CD14-positive monocyte (primary cell): ENCODE results near the gene SLC22A5. TPM values are rescaled to one million over a fixed set of nuclear protein-coding genes. Genes with fewer than 3 reads are reported as not detected.
A peak's percentile ranks its signal among the peaks of the same experiment; 100 is the strongest.

Experiments
- DNase-seq, 3 donors: peaks; one replicate each; pipeline ENCODE4 v3.0.0-alpha.2; 2011 to 2022
- H2AFZ ChIP-seq: 2 replicates; pipeline ENCODE4 v1.6.0; 2012; ENCODE audit warnings: mild to moderate bottlenecking, low read depth, low read length, inconsistent platforms; ENCODE audit not compliant: insufficient read depth, poor library complexity, severe bottlenecking
- H3K27ac ChIP-seq, 2 donors: 1 replicate in 1 of 2; 2 replicates in 1 of 2; pipeline ENCODE4 v1.5.1; 2012 to 2013; ENCODE audit warnings: low read length in 2 of 2, control low read depth in 1 of 2, inconsistent platforms in 1 of 2, low read depth in 1 of 2, mild to moderate bottlenecking in 1 of 2
- H3K27me3 ChIP-seq, 2 donors: one replicate each; pipeline versions ENCODE4 v1.6.0 to v1.6.1; 2011 to 2013; ENCODE audit warnings: low read length in 2 of 2; ENCODE audit not compliant: control insufficient read depth in 2 of 2, insufficient read depth in 2 of 2
- H3K36me3 ChIP-seq, 2 donors: replicated peaks in 1 of 2; 1 replicate in 1 of 2; 2 replicates in 1 of 2; pipeline versions ENCODE4 v1.5.1 to v1.6.1; 2012 to 2013; ENCODE audit warnings: low read length in 2 of 2, control low read depth in 1 of 2, inconsistent platforms in 1 of 2, mild to moderate bottlenecking in 1 of 2; ENCODE audit not compliant: insufficient read depth in 2 of 2, control insufficient read depth in 1 of 2
- H3K4me1 ChIP-seq, 2 donors: 1 replicate in 1 of 2; 2 replicates in 1 of 2; pipeline versions ENCODE4 v1.5.1 to v1.6.1; 2012 to 2013; ENCODE audit warnings: low read length in 2 of 2, control low read depth in 1 of 2, inconsistent platforms in 1 of 2, mild to moderate bottlenecking in 1 of 2, moderate library complexity in 1 of 2; ENCODE audit not compliant: insufficient read depth in 2 of 2, control insufficient read depth in 1 of 2
- H3K4me2 ChIP-seq: replicated peaks from 2 replicates; pipeline ENCODE3; 2012; ENCODE audit warnings: low read length, moderate library complexity, mild to moderate bottlenecking; ENCODE audit not compliant: poor library complexity, severe bottlenecking; ENCODE audit errors: extremely low read depth
- H3K4me3 ChIP-seq, 3 experiments: fragments of 200-600 bp in 1 of 3; sonication (generic) in 1 of 3; replicated peaks in 1 of 3; 1 replicate in 2 of 3; 2 replicates in 1 of 3; pipeline ENCODE4 v1.5.1; 2011 to 2013; ENCODE audit warnings: low read length in 3 of 3, mild to moderate bottlenecking in 3 of 3, control low read depth in 2 of 3, low read depth in 2 of 3, inconsistent platforms in 1 of 3, moderate library complexity in 1 of 3
- H3K79me2 ChIP-seq: 2 replicates; pipeline ENCODE4 v1.6.0; 2012; ENCODE audit warnings: mild to moderate bottlenecking, control low read depth, inconsistent platforms, low read length, moderate library complexity; ENCODE audit not compliant: insufficient read depth
- H3K9ac ChIP-seq: 2 replicates; pipeline ENCODE4 v1.6.0; 2017; ENCODE audit warnings: low read length, mild to moderate bottlenecking; ENCODE audit not compliant: insufficient read depth, poor library complexity, severe bottlenecking
- H3K9me3 ChIP-seq, 2 donors: replicated peaks in 1 of 2; 1 replicate in 1 of 2; 2 replicates in 1 of 2; pipeline versions ENCODE4 v1.5.1 to v1.6.1; 2012 to 2013; ENCODE audit warnings: low read length in 2 of 2, control low read depth in 1 of 2; ENCODE audit not compliant: control insufficient read depth in 1 of 2, insufficient read depth in 1 of 2
- H4K20me1 ChIP-seq: 2 replicates; pipeline ENCODE4 v1.6.0; 2012; ENCODE audit warnings: mild to moderate bottlenecking, low read length, control low read depth, moderate library complexity; ENCODE audit not compliant: insufficient read depth
- H3K27ac Mint-ChIP-seq, 7 donors: one replicate each; pipeline ENCODE4 v1.8.0; 2020; ENCODE audit warnings: mild to moderate bottlenecking in 7 of 7, mixed read lengths in 7 of 7, moderate library complexity in 6 of 7, inconsistent platforms in 2 of 7
- H3K27me3 Mint-ChIP-seq, 3 donors: one replicate each; pipeline ENCODE4 v1.8.0; 2021 to 2022; ENCODE audit warnings: low read depth in 3 of 3, mild to moderate bottlenecking in 3 of 3, mixed read lengths in 3 of 3, moderate library complexity in 3 of 3, inconsistent platforms in 1 of 3
- H3K36me3 Mint-ChIP-seq, 2 donors: one replicate each; pipeline ENCODE4 v1.8.0; 2020; ENCODE audit warnings: mixed read lengths in 2 of 2, inconsistent platforms in 1 of 2, mild to moderate bottlenecking in 1 of 2
- H3K4me1 Mint-ChIP-seq: one replicate; pipeline ENCODE4 v1.8.0; 2020; ENCODE audit warnings: mild to moderate bottlenecking, mixed read lengths
- H3K4me3 Mint-ChIP-seq, 2 donors: one replicate each; pipeline ENCODE4 v1.8.0; 2020; ENCODE audit warnings: mild to moderate bottlenecking in 2 of 2, mixed read lengths in 2 of 2, moderate library complexity in 1 of 2
- H3K9me3 Mint-ChIP-seq, 7 donors: one replicate each; pipeline ENCODE4 v1.8.0; 2020 to 2022; ENCODE audit warnings: mixed read lengths in 7 of 7, mild to moderate bottlenecking in 6 of 7, moderate library complexity in 6 of 7, inconsistent platforms in 2 of 7
- WGBS: methylation state at CpG from one replicate; pipeline ENCODE4 v1.1.5; 2013; ENCODE audit warnings: missing lambda C conversion rate; ENCODE audit not compliant: insufficient coverage; 5-methylcytosine and 5-hydroxymethylcytosine counted together
- intact Hi-C, 2 donors: fragments of 100-400 bp; cut with micrococcal nuclease; formaldehyde crosslinking; loops; one replicate each; pipeline versions ENCODE4 v1.15.0 to v1.15.1; 2023
- polyA plus RNA-seq, 3 donors: library from polyadenylated mRNA; depleted of rRNA in 1 of 3; unstranded in 2 of 3; stranded (reverse) in 1 of 3; fragments of 300-500 nt in 2 of 3; fragments of >200 nt in 1 of 3; fragmentation: Illumina TruSeq in 2 of 3; gene quantifications; 1 replicate in 2 of 3; 2 replicates in 1 of 3; pipeline ENCODE4 v1.2.3, GENCODE V29; 2012 to 2021
- TF ChIP-seq, protein P1 (sequence below): fragments of 200-600 bp; IDR thresholded peaks from one replicate; pipeline ENCODE4 v1.8.0; 2022; ENCODE audit warnings: antibody characterized with exemption, mild to moderate bottlenecking

Gene SLC22A5
- polyA plus RNA-seq, 3 donors: 2.4 to 14.6 (median 3.5) TPM

DNA sequence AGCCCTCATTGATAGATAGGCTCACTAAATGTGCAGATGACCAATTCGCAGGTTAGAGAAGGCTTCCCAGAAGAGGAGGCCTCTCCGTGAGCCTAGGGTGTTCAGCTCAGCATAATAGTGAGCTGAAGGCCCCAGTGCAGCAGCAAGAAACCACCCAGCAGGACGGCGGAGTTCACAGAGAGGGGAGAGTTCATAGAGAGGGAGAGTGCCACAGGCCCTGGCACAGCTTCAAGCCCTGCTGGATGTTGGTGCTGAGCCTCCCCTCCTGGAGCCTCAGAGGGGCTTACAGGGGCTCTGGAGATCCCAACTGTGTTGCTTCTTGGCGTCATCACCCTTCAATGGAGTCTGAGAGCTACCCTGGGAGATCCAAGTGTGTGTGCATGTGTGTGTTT lies 2.1 kb downstream of the SLC22A5 start:
- Histone ChIP-seq H2AFZ (no peak overlapping the region), H3K36me3 (no peaks in the 10 kb centered on the region), H3K9ac (no peak overlapping the region), H3K27ac (no peak overlapping the region), H3K4me2 (peak overlapping the region; percentile 7), H4K20me1 (no peaks in the 10 kb centered on the region), H3K4me1 (peaks cover 32 to 38% of the 10 kb centered on the region in 2 donors), H3K27me3 (no peaks in the 10 kb centered on the region), H3K79me2 (peaks cover 18% of the 10 kb centered on the region), H3K9me3 (no peaks in the 10 kb centered on the region), H3K4me3 (no peak overlapping the region)
- Mint-ChIP-seq H3K27me3 (peaks cover 0 to 1% (median 0%) of the 10 kb centered on the region in 3 donors), H3K4me3 (no peak overlapping the region), H3K36me3 (peaks cover 0 to 2% of the 10 kb centered on the region in 2 donors), H3K9me3 (no peaks in the 10 kb centered on the region), H3K4me1 (peaks cover 32% of the 10 kb centered on the region), H3K27ac (peak overlapping the region in 3 of 7 donors; percentile 57 to 79 (median 62))
- TF ChIP-seq, protein P1, sequence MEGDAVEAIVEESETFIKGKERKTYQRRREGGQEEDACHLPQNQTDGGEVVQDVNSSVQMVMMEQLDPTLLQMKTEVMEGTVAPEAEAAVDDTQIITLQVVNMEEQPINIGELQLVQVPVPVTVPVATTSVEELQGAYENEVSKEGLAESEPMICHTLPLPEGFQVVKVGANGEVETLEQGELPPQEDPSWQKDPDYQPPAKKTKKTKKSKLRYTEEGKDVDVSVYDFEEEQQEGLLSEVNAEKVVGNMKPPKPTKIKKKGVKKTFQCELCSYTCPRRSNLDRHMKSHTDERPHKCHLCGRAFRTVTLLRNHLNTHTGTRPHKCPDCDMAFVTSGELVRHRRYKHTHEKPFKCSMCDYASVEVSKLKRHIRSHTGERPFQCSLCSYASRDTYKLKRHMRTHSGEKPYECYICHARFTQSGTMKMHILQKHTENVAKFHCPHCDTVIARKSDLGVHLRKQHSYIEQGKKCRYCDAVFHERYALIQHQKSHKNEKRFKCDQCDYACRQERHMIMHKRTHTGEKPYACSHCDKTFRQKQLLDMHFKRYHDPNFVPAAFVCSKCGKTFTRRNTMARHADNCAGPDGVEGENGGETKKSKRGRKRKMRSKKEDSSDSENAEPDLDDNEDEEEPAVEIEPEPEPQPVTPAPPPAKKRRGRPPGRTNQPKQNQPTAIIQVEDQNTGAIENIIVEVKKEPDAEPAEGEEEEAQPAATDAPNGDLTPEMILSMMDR: no peak
- intact Hi-C loops: no loop called here
- DNase-seq: no peak
- WGBS: 100% methylated on average over 4 of the region's 5 CpGs

DNA sequence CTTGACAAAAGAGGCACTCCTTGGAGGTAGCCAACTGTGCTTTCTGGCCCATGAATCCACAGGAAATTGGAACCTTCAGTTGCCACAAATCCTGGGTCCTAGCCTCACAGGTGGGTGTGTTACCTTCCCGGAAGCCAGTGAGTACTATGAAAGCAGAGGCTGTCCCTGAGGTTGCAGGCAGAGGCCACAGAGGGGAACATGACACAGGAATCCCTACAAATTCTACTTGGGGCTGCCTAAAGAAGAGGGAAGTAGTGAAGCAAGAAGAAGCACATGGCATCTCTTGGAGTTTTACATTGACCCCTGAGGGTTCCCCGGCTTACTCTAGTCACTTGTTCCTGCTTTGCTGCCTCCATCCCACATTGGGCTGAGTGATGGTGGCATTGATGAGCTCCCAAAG lies 2.6 kb downstream of the SLC22A5 start:
- H3K79me2 ChIP-seq: peaks cover 18% of the 10 kb centered on the region
- H3K4me1 Mint-ChIP-seq: peaks cover 32% of the 10 kb centered on the region
- H3K4me2 ChIP-seq: peak overlapping the region; percentile 7
- TF ChIP-seq, protein P1: no peak
- peak overlapping the region in 1 of 2 donors; percentile 30 for H3K4me3 Mint-ChIP-seq
- H3K36me3 ChIP-seq: no peaks in the 10 kb centered on the region
- 20% methylated on average over 1 of the region's 2 CpGs for WGBS
- H3K4me1 ChIP-seq: peaks cover 32 to 38% of the 10 kb centered on the region in 2 donors
- H4K20me1 ChIP-seq: no peaks in the 10 kb centered on the region
- H3K27ac Mint-ChIP-seq: peak overlapping the region in 4 of 7 donors; percentile 43 to 78 (median 60)
- peak overlapping the region; percentile 22 for H2AFZ ChIP-seq
- no peak overlapping the region for H3K4me3 ChIP-seq
- H3K9me3 Mint-ChIP-seq: no peaks in the 10 kb centered on the region
- H3K9me3 ChIP-seq: no peaks in the 10 kb centered on the region
- peaks cover 0 to 1% (median 0%) of the 10 kb centered on the region in 3 donors for H3K27me3 Mint-ChIP-seq
- H3K27ac ChIP-seq: peak overlapping the region in 1 of 2 donors; percentile 12
- H3K27me3 ChIP-seq: no peaks in the 10 kb centered on the region
- peaks cover 0 to 2% of the 10 kb centered on the region in 2 donors for H3K36me3 Mint-ChIP-seq
- peak; percentile 38 to 65 (median 64) for DNase-seq
- no peak overlapping the region for H3K9ac ChIP-seq
- intact Hi-C loops: no loop called here
